H9 (cell line): ENCODE results near the gene BRSK1. TPM values are rescaled to one million over a fixed set of nuclear protein-coding genes. Genes with fewer than 3 reads are reported as not detected.

Source experiments
- DNase-seq: peaks from one replicate; pipeline ENCODE4 v3.0.0-alpha.2; 2017
- H2AFZ ChIP-seq: one replicate; pipeline ENCODE4 v1.6.1; 2013; ENCODE audit warnings: mild to moderate bottlenecking, low read length, control low read depth, moderate library complexity
- H2AK5ac ChIP-seq: 2 replicates; pipeline ENCODE4 v1.6.1; 2013; ENCODE audit warnings: low read length, control low read depth, mixed read lengths; ENCODE audit not compliant: insufficient read length
- H2BK120ac ChIP-seq: one replicate; pipeline ENCODE4 v1.6.1; 2013; ENCODE audit warnings: low read depth, mild to moderate bottlenecking, low read length, control low read depth, inconsistent platforms; ENCODE audit not compliant: poor library complexity, severe bottlenecking
- H2BK12ac ChIP-seq: 2 replicates; pipeline ENCODE4 v1.6.1; 2013; ENCODE audit warnings: low read length, control low read depth, mixed read lengths, low read depth; ENCODE audit not compliant: insufficient read length
- H2BK15ac ChIP-seq: 2 replicates; pipeline ENCODE4 v1.6.1; 2013; ENCODE audit warnings: low read depth, low read length, control low read depth
- H2BK20ac ChIP-seq: one replicate; pipeline ENCODE4 v1.6.1; 2013; ENCODE audit warnings: low read depth, mild to moderate bottlenecking, low read length, control low read depth, inconsistent platforms; ENCODE audit not compliant: poor library complexity, severe bottlenecking
- H2BK5ac ChIP-seq: 2 replicates; pipeline ENCODE4 v1.6.1; 2013; ENCODE audit warnings: low read length, control low read depth, mixed read lengths; ENCODE audit not compliant: insufficient read length
- H3K14ac ChIP-seq: 2 replicates; pipeline ENCODE4 v1.6.1; 2013; ENCODE audit warnings: low read length, control low read depth; ENCODE audit not compliant: insufficient read depth
- H3K18ac ChIP-seq: 2 replicates; pipeline ENCODE4 v1.6.1; 2013; ENCODE audit warnings: low read depth, mild to moderate bottlenecking, mixed read lengths, low read length, control low read depth; ENCODE audit not compliant: insufficient read length
- H3K23ac ChIP-seq: 2 replicates; pipeline ENCODE4 v1.6.1; 2013; ENCODE audit warnings: low read length, control low read depth, mixed read lengths, low read depth; ENCODE audit not compliant: insufficient read length
- H3K23me2 ChIP-seq: 2 replicates; pipeline ENCODE4 v1.6.1; 2013; ENCODE audit warnings: low read depth, mild to moderate bottlenecking, mixed read lengths, low read length, control low read depth; ENCODE audit not compliant: insufficient read length, poor library complexity, severe bottlenecking
- H3K27ac ChIP-seq: 2 replicates; pipeline ENCODE4 v1.5.1; 2013; ENCODE audit warnings: low read length, control low read depth, mixed read lengths, low read depth; ENCODE audit not compliant: insufficient read length
- H3K27me3 ChIP-seq: 2 replicates; pipeline ENCODE4 v1.6.1; 2013; ENCODE audit warnings: low read length, control low read depth, inconsistent platforms; ENCODE audit not compliant: insufficient read depth
- H3K4ac ChIP-seq: 2 replicates; pipeline ENCODE4 v1.6.1; 2013; ENCODE audit warnings: low read depth, mild to moderate bottlenecking, control low read depth, inconsistent platforms, low read length, moderate library complexity
- H3K4me1 ChIP-seq: 2 replicates; pipeline ENCODE4 v1.6.1; 2013; ENCODE audit warnings: low read length, control low read depth, inconsistent platforms; ENCODE audit not compliant: insufficient read depth
- H3K4me2 ChIP-seq: 2 replicates; pipeline ENCODE4 v1.6.1; 2013; ENCODE audit warnings: low read length, control low read depth, mixed read lengths; ENCODE audit not compliant: insufficient read length, insufficient read depth
- H3K56ac ChIP-seq: 2 replicates; pipeline ENCODE4 v1.6.1; 2013; ENCODE audit warnings: low read depth, mild to moderate bottlenecking, mixed read lengths, low read length, control low read depth; ENCODE audit not compliant: insufficient read length
- H3K79me1 ChIP-seq: 2 replicates; pipeline ENCODE4 v1.6.1; 2013; ENCODE audit warnings: low read depth, mild to moderate bottlenecking, moderate library complexity, low read length, control low read depth, inconsistent platforms; ENCODE audit not compliant: insufficient read depth, poor library complexity, severe bottlenecking
- H3K79me2 ChIP-seq: 2 replicates; pipeline ENCODE4 v1.6.1; 2013; ENCODE audit warnings: low read length, control low read depth, inconsistent platforms; ENCODE audit not compliant: insufficient read depth
- H3K9ac ChIP-seq: 2 replicates; pipeline ENCODE4 v1.6.1; 2013; ENCODE audit warnings: low read length, control low read depth, mixed read lengths; ENCODE audit not compliant: insufficient read length; ENCODE audit errors: extremely low read depth
- H3K9me3 ChIP-seq: one replicate; pipeline ENCODE4 v1.6.1; 2013; ENCODE audit warnings: low read depth, low read length, inconsistent platforms; ENCODE audit not compliant: control insufficient read depth
- H3T11ph ChIP-seq: one replicate; pipeline ENCODE4 v1.6.1; 2013; ENCODE audit warnings: mild to moderate bottlenecking, low read length, control low read depth, inconsistent platforms
- H4K20me1 ChIP-seq: one replicate; pipeline ENCODE4 v1.6.1; 2013; ENCODE audit not compliant: control insufficient read depth, insufficient read length, insufficient read depth
- H4K5ac ChIP-seq: 2 replicates; pipeline ENCODE4 v1.6.1; 2013; ENCODE audit warnings: low read depth, mild to moderate bottlenecking, mixed read lengths, low read length, control low read depth; ENCODE audit not compliant: insufficient read length
- H4K8ac ChIP-seq: replicated peaks from 2 replicates; pipeline ENCODE4 v1.6.1; 2013; ENCODE audit warnings: low read length, control low read depth, mixed read lengths, low read depth; ENCODE audit not compliant: insufficient read length
- H4K91ac ChIP-seq: 2 replicates; pipeline ENCODE4 v1.6.1; 2013; ENCODE audit warnings: low read depth, mild to moderate bottlenecking, moderate library complexity, mixed read lengths, low read length, control low read depth; ENCODE audit not compliant: insufficient read length
- H3K27ac Mint-ChIP-seq, 3 experiments: 2 replicates in 2 of 3; 3 replicates in 1 of 3; pipeline ENCODE4 v1.8.0; 2020 to 2021; ENCODE audit warnings: mixed read lengths in 3 of 3, mild to moderate bottlenecking in 1 of 3, moderate library complexity in 1 of 3
- H3K27me3 Mint-ChIP-seq: 2 replicates; pipeline ENCODE4 v1.8.0; 2021; ENCODE audit warnings: low read depth, mild to moderate bottlenecking, moderate library complexity, mixed read lengths
- H3K36me3 Mint-ChIP-seq, 3 experiments: 2 replicates in 2 of 3; 3 replicates in 1 of 3; pipeline ENCODE4 v1.8.0; 2020 to 2021; ENCODE audit warnings: low read depth in 3 of 3, mixed read lengths in 3 of 3; ENCODE audit not compliant: insufficient read depth in 1 of 3
- H3K4me1 Mint-ChIP-seq, 2 experiments: 2 replicates each; pipeline ENCODE4 v1.8.0; 2020; ENCODE audit warnings: mixed read lengths in 2 of 2
- H3K4me3 Mint-ChIP-seq, 2 experiments: 2 replicates in 1 of 2; 3 replicates in 1 of 2; pipeline ENCODE4 v1.8.0; 2020 to 2021; ENCODE audit warnings: mild to moderate bottlenecking in 2 of 2, mixed read lengths in 2 of 2, moderate library complexity in 1 of 2
- H3K9me3 Mint-ChIP-seq, 2 experiments: 2 replicates in 1 of 2; 3 replicates in 1 of 2; pipeline ENCODE4 v1.8.0; 2020; ENCODE audit warnings: mild to moderate bottlenecking in 2 of 2, mixed read lengths in 2 of 2, moderate library complexity in 1 of 2
- CTCF ChIP-seq: fragments of 200-600 bp; sonication (generic); conservative IDR thresholded peaks from 3 replicates; pipeline ENCODE4 v1.8.0; 2021; ENCODE audit warnings: antibody characterized with exemption, mild to moderate bottlenecking
- WGBS: extraction: QIAGEN DNeasy Blood & Tissue Kit; methylation state at CpG from one replicate; pipeline ENCODE4 v1.1.7; 2013; ENCODE audit warnings: missing lambda C conversion rate, low lambda C conversion rate, mixed read lengths; ENCODE audit not compliant: insufficient read length; ENCODE audit errors: extremely low coverage; 5-methylcytosine and 5-hydroxymethylcytosine counted together
- total RNA-seq: library from RNA; stranded (reverse); gene quantifications from 2 replicates; pipeline ENCODE4 v1.2.1, GENCODE V29; 2021

The BRSK1 gene
- total RNA-seq, 1 experiment from 2014 or later, result 43.5 TPM

GRCh38 chr19:55344444-55344843 lies 60.6 kb downstream of the BRSK1 start:
- WGBS, result no CpG with 5 or more reads among the region's 9 CpGs
- H3K9me3 ChIP-seq, result no peaks in the 10 kb centered on the region
- no peak overlapping the region for H4K91ac ChIP-seq
- no peak overlapping the region for H2AK5ac ChIP-seq
- H3K27ac ChIP-seq, result no peak overlapping the region
- no peak overlapping the region for H3T11ph ChIP-seq
- no peak overlapping the region for H2BK20ac ChIP-seq
- no peak overlapping the region for H3K14ac ChIP-seq
- no peaks in the 10 kb centered on the region for H3K27me3 ChIP-seq
- no peak overlapping the region for H2BK5ac ChIP-seq
- H4K8ac ChIP-seq, result no peak overlapping the region
- no peak overlapping the region for H3K18ac ChIP-seq
- H3K79me1 ChIP-seq, result no peaks in the 10 kb centered on the region
- no peaks in the 10 kb centered on the region for H3K9me3 Mint-ChIP-seq
- peaks cover 27 to 52% (median 47%) of the 10 kb centered on the region in 3 experiments; a peak in 6 of 7 replicates for H3K36me3 Mint-ChIP-seq
- H4K20me1 ChIP-seq, result no peaks in the 10 kb centered on the region
- H3K4me1 Mint-ChIP-seq, result peaks cover 33 to 54% of the 10 kb centered on the region in 2 experiments
- H3K9ac ChIP-seq, result no peak overlapping the region
- H2BK120ac ChIP-seq, result no peak overlapping the region
- H3K23ac ChIP-seq, result no peak overlapping the region
- H3K4ac ChIP-seq, result no peak overlapping the region
- 0 out of 7 replicates have a peak overlapping the region, but pooled peaks of 2 of the 3 experiments have one; percentile 44 to 89 for H3K27ac Mint-ChIP-seq
- H3K56ac ChIP-seq, result no peak overlapping the region
- H4K5ac ChIP-seq, result no peak overlapping the region
- H3K27me3 Mint-ChIP-seq, result no peaks in the 10 kb centered on the region
- no peak overlapping the region for H3K4me2 ChIP-seq
- H3K79me2 ChIP-seq, result no peaks in the 10 kb centered on the region
- H3K23me2 ChIP-seq, result peaks cover 14% of the 10 kb centered on the region
- peaks cover 2% of the 10 kb centered on the region; the same call in 1 of the 2 replicates for H3K4me1 ChIP-seq
- TF ChIP-seq CTCF, result no peak
- no peak for DNase-seq
- no peak overlapping the region for H2BK15ac ChIP-seq
- H2BK12ac ChIP-seq, result no peak overlapping the region
- H2AFZ ChIP-seq, result no peak overlapping the region
- H3K4me3 Mint-ChIP-seq, result no peak overlapping the region; a peak in 1 of 5 replicates
